ENCODE results near the gene ANTKMT.

Gene ANTKMT

GRCh38 chr16:706189-707061, 14.5 kb upstream of the ANTKMT start:
- TF ChIP-seq REST (IDR thresholded peaks at IDR 0.05; ENCODE audit: insufficient read depth in 1 of 2, low read depth in 2 of 2, low read length in 2 of 2) (no peak), SIN3A (IDR thresholded peaks at IDR 0.05; ENCODE audit: borderline replicate concordance, insufficient read depth, low read length) (no peak), TAF1 (IDR thresholded peaks at IDR 0.05; ENCODE audit: borderline replicate concordance, insufficient read depth, low read length) (no peak), POLR2AphosphoS5 (IDR thresholded peaks at IDR 0.05; ENCODE audit: low read depth, low read length) (no peak)

DNA sequence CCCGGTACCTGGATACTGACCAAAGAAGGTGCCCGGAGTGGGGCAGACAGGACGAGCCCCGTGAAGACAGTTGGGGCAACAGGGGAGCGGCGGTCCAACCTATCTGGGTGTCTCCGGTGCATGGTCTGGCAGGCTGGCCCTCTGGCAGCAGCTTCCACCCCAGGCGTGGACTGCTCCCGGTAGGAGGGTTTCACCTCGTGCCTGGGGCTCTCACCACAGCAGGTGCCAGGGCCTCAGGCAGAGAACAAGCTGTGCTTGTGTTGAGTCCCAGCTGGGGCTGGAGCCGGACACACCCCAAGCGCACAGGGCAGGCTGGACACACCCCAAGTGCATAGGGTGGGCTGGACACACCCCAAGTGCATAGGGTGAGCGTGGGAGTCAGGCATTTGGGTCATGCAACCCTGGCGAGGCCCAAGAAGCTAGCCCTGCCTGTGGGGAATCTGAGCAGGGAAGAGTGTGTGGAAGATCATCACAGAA, 13.8 kb upstream of the ANTKMT start:
- TF ChIP-seq TAF1 (IDR thresholded peaks at IDR 0.05; ENCODE audit: borderline replicate concordance, insufficient read depth, low read length) (no peak), REST (IDR thresholded peaks at IDR 0.05; ENCODE audit: insufficient read depth in 1 of 2, low read depth in 2 of 2, low read length in 2 of 2) (no peak), POLR2AphosphoS5 (IDR thresholded peaks at IDR 0.05; ENCODE audit: low read depth, low read length) (no peak), FOXP2 (optimal IDR thresholded peaks at IDR 0.05; ENCODE audit: borderline replicate concordance, extremely low read depth, extremely low read length, insufficient read depth) (no peak), SIN3A (IDR thresholded peaks at IDR 0.05; ENCODE audit: borderline replicate concordance, insufficient read depth, low read length) (no peak)

GRCh38 chr16:708019-708418, 12.9 kb upstream of the ANTKMT start:
- TF ChIP-seq TAF1 (IDR thresholded peaks at IDR 0.05; ENCODE audit: borderline replicate concordance, insufficient read depth, low read length) (no peak), REST (IDR thresholded peaks at IDR 0.05; ENCODE audit: insufficient read depth in 1 of 2, low read depth in 2 of 2, low read length in 2 of 2) (no peak), POLR2AphosphoS5 (IDR thresholded peaks at IDR 0.05; ENCODE audit: low read depth, low read length) (no peak), SIN3A (IDR thresholded peaks at IDR 0.05; ENCODE audit: borderline replicate concordance, insufficient read depth, low read length) (no peak), FOXP2 (optimal IDR thresholded peaks at IDR 0.05; ENCODE audit: borderline replicate concordance, extremely low read depth, extremely low read length, insufficient read depth) (no peak)

- TF ChIP-seq POLR2AphosphoS5 (IDR thresholded peaks at IDR 0.05; ENCODE audit: low read depth, low read length), result no peak
- no peak for TF ChIP-seq REST (IDR thresholded peaks at IDR 0.05; ENCODE audit: insufficient read depth in 1 of 2, low read depth in 2 of 2, low read length in 2 of 2)
- TF ChIP-seq FOXP2 (optimal IDR thresholded peaks at IDR 0.05; ENCODE audit: borderline replicate concordance, extremely low read depth, extremely low read length, insufficient read depth), result no peak
- TF ChIP-seq TAF1 (IDR thresholded peaks at IDR 0.05; ENCODE audit: borderline replicate concordance, insufficient read depth, low read length), result no peak
- TF ChIP-seq SIN3A (IDR thresholded peaks at IDR 0.05; ENCODE audit: borderline replicate concordance, insufficient read depth, low read length), result no peak
Observed at GRCh38 chr16:708959-709358, 12.0 kb upstream of the ANTKMT start.
